H1 (cell line): ENCODE measurements around the gene TBC1D19. TPM values are rescaled to one million over a fixed set of nuclear protein-coding genes. Genes with fewer than 3 reads are reported as not detected.

Experiments
- CTCF ChIA-PET: fragments of 300-600 bp; sonication (Branson Sonifier 250); formaldehyde crosslinking; loops from one replicate; lab custom pipeline; 2021; ENCODE audit not compliant: partially characterized antibody; lab: Charles Lee
- POLR2A ChIA-PET: fragments of 300-600 bp; sonication (Branson Sonifier 250); formaldehyde crosslinking; loops from one replicate; lab custom pipeline; 2021; ENCODE audit warnings: inconsistent platforms; ENCODE audit not compliant: partially characterized antibody; lab: Charles Lee
- DNase-seq, 2 experiments: peaks; one replicate each; pipeline versions ENCODE4 v3.0.0 to v3.0.0-alpha.2; 2010 to 2022; ENCODE audit warnings: low spot score in 2 of 2, low read depth in 1 of 2, mixed read lengths in 1 of 2
- FAIRE-seq: peaks from 2 replicates; lab custom pipeline; 2011; peaks lifted over from hg19 to GRCh38; lab: Jason Lieb, UNC
- H2AFZ ChIP-seq: 2 replicates; pipeline ENCODE4 v1.8.1; 2012; ENCODE audit warnings: low read length, inconsistent platforms
- H2AK5ac ChIP-seq: 2 replicates; pipeline ENCODE4 v1.6.1; 2013; ENCODE audit warnings: low read depth, low read length
- H2BK120ac ChIP-seq: replicated peaks from 2 replicates; pipeline ENCODE3; 2013; ENCODE audit warnings: low read depth, low read length, inconsistent platforms
- H2BK12ac ChIP-seq: 2 replicates; pipeline ENCODE4 v1.6.1; 2013; ENCODE audit warnings: low read depth, low read length
- H2BK15ac ChIP-seq: 2 replicates; pipeline ENCODE4 v1.6.1; 2013; ENCODE audit warnings: low read length
- H2BK20ac ChIP-seq: 2 replicates; pipeline ENCODE4 v1.6.1; 2013; ENCODE audit warnings: low read length
- H2BK5ac ChIP-seq: 2 replicates; pipeline ENCODE4 v1.6.1; 2013; ENCODE audit warnings: low read depth, low read length
- H3K14ac ChIP-seq: 2 replicates; pipeline ENCODE4 v1.6.1; 2013; ENCODE audit warnings: inconsistent platforms; ENCODE audit not compliant: insufficient read length
- H3K18ac ChIP-seq: 2 replicates; pipeline ENCODE4 v1.6.1; 2013; ENCODE audit warnings: low read length; ENCODE audit errors: extremely low read depth
- H3K23ac ChIP-seq: 2 replicates; pipeline ENCODE4 v1.6.1; 2013; ENCODE audit warnings: inconsistent platforms; ENCODE audit not compliant: insufficient read length
- H3K23me2 ChIP-seq: 2 replicates; pipeline ENCODE4 v1.6.1; 2013; ENCODE audit warnings: low read depth, low read length
- H3K27ac ChIP-seq: 2 replicates; pipeline ENCODE4 v1.6.1; 2011; ENCODE audit warnings: low read depth, low read length, inconsistent platforms
- H3K27me3 ChIP-seq, 4 experiments: replicated peaks in 1 of 4; 1 replicate in 1 of 4; 2 replicates in 3 of 4; pipeline versions ENCODE4 v1.6.1 to v1.8.1; 2011 to 2013; ENCODE audit warnings: low read length in 3 of 4, mild to moderate bottlenecking in 3 of 4, inconsistent platforms in 2 of 4, mixed read lengths in 2 of 4, moderate library complexity in 1 of 4; ENCODE audit not compliant: control insufficient read depth in 3 of 4, insufficient read depth in 3 of 4; ENCODE audit errors: extremely low read depth in 1 of 4
- H3K36me3 ChIP-seq, 4 experiments: 2 replicates each; pipeline versions ENCODE4 v1.6.1 to v1.8.1; 2011 to 2013; ENCODE audit warnings: mild to moderate bottlenecking in 4 of 4, low read length in 3 of 4, moderate library complexity in 2 of 4, control low read depth in 1 of 4, inconsistent platforms in 1 of 4; ENCODE audit not compliant: insufficient read depth in 4 of 4, control insufficient read depth in 2 of 4
- H3K4ac ChIP-seq: replicated peaks from 2 replicates; pipeline ENCODE3; 2013; ENCODE audit warnings: low read length, low read depth, mixed read lengths, inconsistent platforms; ENCODE audit not compliant: insufficient read length
- H3K4me1 ChIP-seq, 4 experiments: replicated peaks in 1 of 4; 1 replicate in 1 of 4; 2 replicates in 3 of 4; pipeline versions ENCODE4 v1.6.1 to v1.8.1; 2011 to 2013; ENCODE audit warnings: low read length in 3 of 4, inconsistent platforms in 2 of 4, mixed read lengths in 1 of 4; ENCODE audit not compliant: insufficient read depth in 4 of 4, control insufficient read depth in 3 of 4
- H3K4me2 ChIP-seq, 2 experiments: 2 replicates each; pipeline versions ENCODE4 v1.6.1 to v1.8.1; 2011 to 2013; ENCODE audit warnings: low read depth in 2 of 2, low read length in 2 of 2, control low read depth in 1 of 2, inconsistent platforms in 1 of 2, mild to moderate bottlenecking in 1 of 2; ENCODE audit not compliant: insufficient read depth in 1 of 2
- H3K4me3 ChIP-seq, 4 experiments: fragments of 200-600, 300-600 bp in 1 of 4; sonication (generic), shearing (Covaris generic), sonication (Bioruptor Twin) in 1 of 4; 2 replicates each; pipeline versions ENCODE4 v1.5.1 to v1.8.1; 2011 to 2016; ENCODE audit warnings: low read length in 4 of 4, low read depth in 3 of 4, control low read depth in 2 of 4, inconsistent platforms in 2 of 4, mild to moderate bottlenecking in 2 of 4, mixed read lengths in 1 of 4, moderate library complexity in 1 of 4; ENCODE audit not compliant: insufficient read depth in 2 of 4; ENCODE audit errors: extremely low read depth in 1 of 4
- H3K56ac ChIP-seq: replicated peaks from 2 replicates; pipeline ENCODE3; 2013; ENCODE audit warnings: low read depth, mild to moderate bottlenecking, mixed read lengths, low read length, inconsistent platforms; ENCODE audit not compliant: insufficient read length
- H3K79me1 ChIP-seq: 2 replicates; pipeline ENCODE4 v1.6.1; 2013; ENCODE audit warnings: low read depth, low read length, control low read depth
- H3K79me2 ChIP-seq, 2 experiments: 2 replicates each; pipeline versions ENCODE4 v1.6.1 to v1.8.1; 2012 to 2013; ENCODE audit warnings: low read length in 2 of 2, mild to moderate bottlenecking in 2 of 2, inconsistent platforms in 1 of 2; ENCODE audit not compliant: insufficient read depth in 2 of 2, control insufficient read depth in 1 of 2
- H3K9ac ChIP-seq, 4 experiments: replicated peaks in 1 of 4; 1 replicate in 1 of 4; 2 replicates in 3 of 4; pipeline versions ENCODE4 v1.6.1 to v1.8.1; 2011 to 2013; ENCODE audit warnings: low read depth in 3 of 4, low read length in 3 of 4, control low read depth in 2 of 4, mild to moderate bottlenecking in 2 of 4, moderate library complexity in 2 of 4, inconsistent platforms in 1 of 4; ENCODE audit errors: extremely low read depth in 1 of 4
- H3K9me3 ChIP-seq, 2 experiments: 2 replicates each; pipeline versions ENCODE4 v1.6.1 to v1.8.1; 2012 to 2013; ENCODE audit warnings: mild to moderate bottlenecking in 2 of 2, moderate library complexity in 2 of 2, control low read depth in 1 of 2, inconsistent platforms in 1 of 2, low read depth in 1 of 2, low read length in 1 of 2, mixed read lengths in 1 of 2; ENCODE audit not compliant: insufficient read depth in 2 of 2
- H4K20me1 ChIP-seq, 2 experiments: replicated peaks in 1 of 2; 2 replicates each; pipeline versions ENCODE3 to v1.8.1; 2011 to 2013; ENCODE audit warnings: inconsistent platforms in 2 of 2, low read length in 2 of 2, mild to moderate bottlenecking in 1 of 2; ENCODE audit not compliant: insufficient read depth in 2 of 2, control insufficient read depth in 1 of 2
- H4K5ac ChIP-seq: 2 replicates; pipeline ENCODE4 v1.6.1; 2013; ENCODE audit warnings: low read length, low read depth, mixed read lengths, inconsistent platforms; ENCODE audit not compliant: insufficient read length
- H4K8ac ChIP-seq: 2 replicates; pipeline ENCODE4 v1.8.0; 2013; ENCODE audit warnings: mild to moderate bottlenecking, moderate library complexity, low read length, inconsistent platforms; ENCODE audit not compliant: insufficient read depth; ENCODE audit errors: extremely low read depth
- H4K91ac ChIP-seq: replicated peaks from 2 replicates; pipeline ENCODE3; 2013; ENCODE audit warnings: low read length, mixed read lengths, inconsistent platforms; ENCODE audit not compliant: insufficient read length
- BCL11A ChIP-seq, 2 experiments: IDR thresholded peaks; one replicate each; pipeline ENCODE4 v1.6.1; 2011; ENCODE audit warnings: low read depth in 2 of 2, low read length in 2 of 2, mild to moderate bottlenecking in 2 of 2
- KDM1A ChIP-seq: fragments of 200-600, 300-600 bp; sonication (generic); IDR thresholded peaks from 2 replicates; pipeline ENCODE4 v1.7.1; 2016; ENCODE audit warnings: mild to moderate bottlenecking, low read length, borderline replicate concordance
- KDM4A ChIP-seq: IDR thresholded peaks from one replicate; pipeline ENCODE4 v1.7.1; 2012; ENCODE audit warnings: low read depth, mild to moderate bottlenecking, moderate library complexity, low read length, inconsistent platforms; ENCODE audit not compliant: severe bottlenecking
- NRF1 ChIP-seq: IDR thresholded peaks from 2 replicates; pipeline ENCODE4 v1.6.1; 2011; ENCODE audit warnings: mild to moderate bottlenecking, low read depth, low read length, improper control_type of control experiment
- PHF8 ChIP-seq: fragments of 200-600 bp; sonication (generic); conservative IDR thresholded peaks from 2 replicates; pipeline ENCODE4 v1.7.1; 2012; ENCODE audit warnings: low read depth, mild to moderate bottlenecking, inconsistent platforms, low read length, moderate library complexity
- SAP30 ChIP-seq: fragments of 300-600 bp; sonication (generic); IDR thresholded peaks from 2 replicates; pipeline ENCODE4 v1.7.1; 2012; ENCODE audit warnings: low read length, moderate library complexity, mild to moderate bottlenecking, inconsistent platforms; ENCODE audit not compliant: insufficient read depth, insufficient replicate concordance
- SIX5 ChIP-seq: IDR thresholded peaks from 2 replicates; pipeline ENCODE4 v1.6.1; 2011; ENCODE audit warnings: mild to moderate bottlenecking, low read depth, low read length
- TBP ChIP-seq: IDR thresholded peaks from 2 replicates; pipeline ENCODE4 v1.6.1; 2011; ENCODE audit warnings: low read depth, low read length, improper control_type of control experiment
- ZNF274 ChIP-seq: IDR thresholded peaks from 2 replicates; pipeline ENCODE4 v1.7.0; 2012; ENCODE audit warnings: low read length, borderline replicate concordance; ENCODE audit errors: extremely low read depth
- WGBS, 2 experiments: shearing (Covaris generic) in 1 of 2; methylation state at CpG; one replicate each; pipeline versions ENCODE4 v1.1.6 to v1.1.7; 2013 to 2015; ENCODE audit warnings: low lambda C conversion rate in 2 of 2, mixed read lengths in 2 of 2, inconsistent platforms in 1 of 2, low coverage in 1 of 2, missing lambda C conversion rate in 1 of 2; ENCODE audit not compliant: insufficient replicate concordance in 2 of 2, insufficient coverage in 1 of 2, insufficient read length in 1 of 2; ENCODE audit errors: extremely low coverage in 1 of 2, missing lambda C conversion rate in 1 of 2; 5-methylcytosine and 5-hydroxymethylcytosine counted together
- polyA plus RNA-seq, 7 experiments: library from polyadenylated mRNA; depleted of rRNA in 3 of 7; stranded (reverse) in 5 of 7; unstranded in 2 of 7; fragments of >200 nt in 5 of 7; fragments of 200-250 nt in 2 of 7; gene quantifications; 1 replicate in 5 of 7; 2 replicates in 1 of 7; 4 replicates in 1 of 7; pipeline versions ENCODE4 v1.2.1 to v1.2.3, GENCODE V29; 2011 to 2013; ENCODE audit warnings: missing spikeins in 2 of 7, mixed read lengths in 2 of 7
- total RNA-seq: library from RNA; stranded (reverse); fragmentation: NEBNext Ultra II Directional; extraction: Animal tissue kit (Norgen Biotek cat#: 25700); gene quantifications from 2 replicates; pipeline ENCODE4 v1.2.1, GENCODE V29; 2021

Gene TBC1D19
- total and polyA plus RNA-seq, 2 of the 8 experiments (the other 6 are each of a cell fraction or from before 2014, with no cell fraction given): 1.9 to 3.5 TPM

DNA sequence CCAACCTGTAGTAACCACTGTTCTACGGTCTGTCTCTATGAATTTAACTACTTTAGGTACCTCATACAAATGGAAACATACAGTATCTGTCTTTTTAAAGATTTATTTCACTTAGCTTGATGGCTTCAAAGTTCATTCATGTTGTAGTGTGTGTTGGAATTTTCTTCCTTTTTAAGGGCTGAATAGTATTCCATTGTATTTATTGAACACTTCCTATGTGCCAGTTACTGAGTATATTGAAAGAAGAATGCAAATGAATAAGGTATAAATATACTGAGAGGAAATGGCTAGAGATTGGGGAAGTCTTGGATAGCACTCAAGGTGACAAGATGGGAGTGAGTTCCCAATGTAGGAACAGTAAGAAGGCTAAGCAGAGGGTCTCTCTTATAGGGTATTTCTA lies 17.3 kb downstream of the TBC1D19 start:
- no peak overlapping the region for H3K27ac ChIP-seq
- no peak overlapping the region for H2AK5ac ChIP-seq
- H3K4ac ChIP-seq: no peak overlapping the region
- H3K23me2 ChIP-seq: no peaks in the 10 kb centered on the region
- CTCF ChIA-PET: interaction anchor here (1.2 kb wide), 2 partner anchors 30 to 138 kb away, joined by 3 to 4 read pairs; no protein-coding TSS in a partner anchor
- DNase-seq (no peak), FAIRE-seq (no peak)
- no peak overlapping the region for H2BK15ac ChIP-seq
- H3K9me3 ChIP-seq: no peaks in the 10 kb centered on the region
- no peaks in the 10 kb centered on the region for H3K27me3 ChIP-seq
- no peak overlapping the region for H2BK20ac ChIP-seq
- WGBS, 2 experiments: 92% methylated on average over 1 of the region's 1 CpG; no CpG with 5 or more reads in 1 of the 2 experiments
- H2BK12ac ChIP-seq: no peak overlapping the region
- H3K18ac ChIP-seq: no peak overlapping the region
- no peaks in the 10 kb centered on the region for H3K79me1 ChIP-seq
- H3K4me1 ChIP-seq: no peaks in the 10 kb centered on the region
- H2AFZ ChIP-seq: no peak overlapping the region
- no peak overlapping the region for H2BK5ac ChIP-seq
- H4K8ac ChIP-seq: no peak overlapping the region
- no peak overlapping the region for H3K14ac ChIP-seq
- no peak overlapping the region for H3K4me2 ChIP-seq
- no peak overlapping the region for H4K91ac ChIP-seq
- TF ChIP-seq BCL11A (IDR thresholded peaks at IDR 0.05; ENCODE audit: low read depth in 2 of 2, low read length in 2 of 2) (no peak), SAP30 (no peak), PHF8 (no peak), KDM4A (no peak), KDM1A (no peak), SIX5 (no peak), ZNF274 (no peak), TBP (no peak), NRF1 (no peak)
- TF ChIP-seq, all 59 proteins: peak for 0
- POLR2A ChIA-PET: no interaction called here
- Histone ChIP-seq H3K36me3 (no peaks in the 10 kb centered on the region), H3K4me3 (no peak overlapping the region), H3K79me2 (no peaks in the 10 kb centered on the region), H2BK120ac (no peak overlapping the region), H4K5ac (no peak overlapping the region), H3K9ac (no peak overlapping the region), H3K23ac (no peak overlapping the region), H4K20me1 (no peaks in the 10 kb centered on the region), H3K56ac (no peak overlapping the region)
